H1 (cell line): ENCODE measurements around the gene DLGAP5. TPM values are rescaled to one million over a fixed set of nuclear protein-coding genes. Genes with fewer than 3 reads are reported as not detected.

Source experiments
- RFX5 ChIP-seq: IDR thresholded peaks from 2 replicates; pipeline ENCODE4 v1.6.1; 2011; ENCODE audit warnings: low read depth, low read length, improper control_type of control experiment, borderline replicate concordance
- SRF ChIP-seq: IDR thresholded peaks from 2 replicates; pipeline ENCODE4 v1.6.1; 2011; ENCODE audit warnings: mild to moderate bottlenecking, low read depth, low read length, moderate library complexity
- polyA plus RNA-seq, 7 experiments: library from polyadenylated mRNA; depleted of rRNA in 3 of 7; stranded (reverse) in 5 of 7; unstranded in 2 of 7; fragments of >200 nt in 5 of 7; fragments of 200-250 nt in 2 of 7; gene quantifications; 1 replicate in 5 of 7; 2 replicates in 1 of 7; 4 replicates in 1 of 7; pipeline versions ENCODE4 v1.2.1 to v1.2.3, GENCODE V29; 2011 to 2013; ENCODE audit warnings: missing spikeins in 2 of 7, mixed read lengths in 2 of 7
- total RNA-seq: library from RNA; stranded (reverse); fragmentation: NEBNext Ultra II Directional; extraction: Animal tissue kit (Norgen Biotek cat#: 25700); gene quantifications from 2 replicates; pipeline ENCODE4 v1.2.1, GENCODE V29; 2021
- TF ChIP-seq, protein P1 (sequence below): fragments of 300-600 bp; sonication (generic); IDR thresholded peaks from 2 replicates; pipeline ENCODE4 v1.7.1; 2012; ENCODE audit warnings: low read length, moderate library complexity, mild to moderate bottlenecking, inconsistent platforms; ENCODE audit not compliant: insufficient replicate concordance

DLGAP5 gene
- total and polyA plus RNA-seq, 2 of the 8 experiments (the other 6 are each of a cell fraction or from before 2014, with no cell fraction given) = 16.9 to 155 TPM

DNA sequence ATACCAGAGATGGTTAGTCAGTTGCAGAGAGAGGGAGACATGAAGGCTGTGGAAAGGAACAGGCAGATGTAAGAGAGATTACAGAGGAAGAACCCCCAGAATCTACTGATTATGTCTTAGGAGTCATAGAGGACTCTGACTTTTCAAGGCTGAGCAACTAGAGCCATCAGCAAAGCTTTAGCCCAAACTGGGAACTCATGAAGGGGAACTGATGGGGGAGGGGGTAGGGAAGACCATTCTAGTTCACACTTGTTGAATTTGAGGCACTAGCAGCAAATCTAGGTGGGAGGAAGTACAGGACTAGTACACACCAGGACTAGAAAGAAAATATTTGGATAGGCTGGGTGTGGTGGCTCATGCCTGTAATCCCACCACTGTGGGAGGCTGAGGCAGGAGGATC is 52.2 kb downstream of the DLGAP5 start (continued):
- TF ChIP-seq, protein P1, sequence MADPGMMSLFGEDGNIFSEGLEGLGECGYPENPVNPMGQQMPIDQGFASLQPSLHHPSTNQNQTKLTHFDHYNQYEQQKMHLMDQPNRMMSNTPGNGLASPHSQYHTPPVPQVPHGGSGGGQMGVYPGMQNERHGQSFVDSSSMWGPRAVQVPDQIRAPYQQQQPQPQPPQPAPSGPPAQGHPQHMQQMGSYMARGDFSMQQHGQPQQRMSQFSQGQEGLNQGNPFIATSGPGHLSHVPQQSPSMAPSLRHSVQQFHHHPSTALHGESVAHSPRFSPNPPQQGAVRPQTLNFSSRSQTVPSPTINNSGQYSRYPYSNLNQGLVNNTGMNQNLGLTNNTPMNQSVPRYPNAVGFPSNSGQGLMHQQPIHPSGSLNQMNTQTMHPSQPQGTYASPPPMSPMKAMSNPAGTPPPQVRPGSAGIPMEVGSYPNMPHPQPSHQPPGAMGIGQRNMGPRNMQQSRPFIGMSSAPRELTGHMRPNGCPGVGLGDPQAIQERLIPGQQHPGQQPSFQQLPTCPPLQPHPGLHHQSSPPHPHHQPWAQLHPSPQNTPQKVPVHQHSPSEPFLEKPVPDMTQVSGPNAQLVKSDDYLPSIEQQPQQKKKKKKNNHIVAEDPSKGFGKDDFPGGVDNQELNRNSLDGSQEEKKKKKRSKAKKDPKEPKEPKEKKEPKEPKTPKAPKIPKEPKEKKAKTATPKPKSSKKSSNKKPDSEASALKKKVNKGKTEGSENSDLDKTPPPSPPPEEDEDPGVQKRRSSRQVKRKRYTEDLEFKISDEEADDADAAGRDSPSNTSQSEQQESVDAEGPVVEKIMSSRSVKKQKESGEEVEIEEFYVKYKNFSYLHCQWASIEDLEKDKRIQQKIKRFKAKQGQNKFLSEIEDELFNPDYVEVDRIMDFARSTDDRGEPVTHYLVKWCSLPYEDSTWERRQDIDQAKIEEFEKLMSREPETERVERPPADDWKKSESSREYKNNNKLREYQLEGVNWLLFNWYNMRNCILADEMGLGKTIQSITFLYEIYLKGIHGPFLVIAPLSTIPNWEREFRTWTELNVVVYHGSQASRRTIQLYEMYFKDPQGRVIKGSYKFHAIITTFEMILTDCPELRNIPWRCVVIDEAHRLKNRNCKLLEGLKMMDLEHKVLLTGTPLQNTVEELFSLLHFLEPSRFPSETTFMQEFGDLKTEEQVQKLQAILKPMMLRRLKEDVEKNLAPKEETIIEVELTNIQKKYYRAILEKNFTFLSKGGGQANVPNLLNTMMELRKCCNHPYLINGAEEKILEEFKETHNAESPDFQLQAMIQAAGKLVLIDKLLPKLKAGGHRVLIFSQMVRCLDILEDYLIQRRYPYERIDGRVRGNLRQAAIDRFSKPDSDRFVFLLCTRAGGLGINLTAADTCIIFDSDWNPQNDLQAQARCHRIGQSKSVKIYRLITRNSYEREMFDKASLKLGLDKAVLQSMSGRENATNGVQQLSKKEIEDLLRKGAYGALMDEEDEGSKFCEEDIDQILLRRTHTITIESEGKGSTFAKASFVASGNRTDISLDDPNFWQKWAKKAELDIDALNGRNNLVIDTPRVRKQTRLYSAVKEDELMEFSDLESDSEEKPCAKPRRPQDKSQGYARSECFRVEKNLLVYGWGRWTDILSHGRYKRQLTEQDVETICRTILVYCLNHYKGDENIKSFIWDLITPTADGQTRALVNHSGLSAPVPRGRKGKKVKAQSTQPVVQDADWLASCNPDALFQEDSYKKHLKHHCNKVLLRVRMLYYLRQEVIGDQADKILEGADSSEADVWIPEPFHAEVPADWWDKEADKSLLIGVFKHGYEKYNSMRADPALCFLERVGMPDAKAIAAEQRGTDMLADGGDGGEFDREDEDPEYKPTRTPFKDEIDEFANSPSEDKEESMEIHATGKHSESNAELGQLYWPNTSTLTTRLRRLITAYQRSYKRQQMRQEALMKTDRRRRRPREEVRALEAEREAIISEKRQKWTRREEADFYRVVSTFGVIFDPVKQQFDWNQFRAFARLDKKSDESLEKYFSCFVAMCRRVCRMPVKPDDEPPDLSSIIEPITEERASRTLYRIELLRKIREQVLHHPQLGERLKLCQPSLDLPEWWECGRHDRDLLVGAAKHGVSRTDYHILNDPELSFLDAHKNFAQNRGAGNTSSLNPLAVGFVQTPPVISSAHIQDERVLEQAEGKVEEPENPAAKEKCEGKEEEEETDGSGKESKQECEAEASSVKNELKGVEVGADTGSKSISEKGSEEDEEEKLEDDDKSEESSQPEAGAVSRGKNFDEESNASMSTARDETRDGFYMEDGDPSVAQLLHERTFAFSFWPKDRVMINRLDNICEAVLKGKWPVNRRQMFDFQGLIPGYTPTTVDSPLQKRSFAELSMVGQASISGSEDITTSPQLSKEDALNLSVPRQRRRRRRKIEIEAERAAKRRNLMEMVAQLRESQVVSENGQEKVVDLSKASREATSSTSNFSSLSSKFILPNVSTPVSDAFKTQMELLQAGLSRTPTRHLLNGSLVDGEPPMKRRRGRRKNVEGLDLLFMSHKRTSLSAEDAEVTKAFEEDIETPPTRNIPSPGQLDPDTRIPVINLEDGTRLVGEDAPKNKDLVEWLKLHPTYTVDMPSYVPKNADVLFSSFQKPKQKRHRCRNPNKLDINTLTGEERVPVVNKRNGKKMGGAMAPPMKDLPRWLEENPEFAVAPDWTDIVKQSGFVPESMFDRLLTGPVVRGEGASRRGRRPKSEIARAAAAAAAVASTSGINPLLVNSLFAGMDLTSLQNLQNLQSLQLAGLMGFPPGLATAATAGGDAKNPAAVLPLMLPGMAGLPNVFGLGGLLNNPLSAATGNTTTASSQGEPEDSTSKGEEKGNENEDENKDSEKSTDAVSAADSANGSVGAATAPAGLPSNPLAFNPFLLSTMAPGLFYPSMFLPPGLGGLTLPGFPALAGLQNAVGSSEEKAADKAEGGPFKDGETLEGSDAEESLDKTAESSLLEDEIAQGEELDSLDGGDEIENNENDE = no peak
- TF ChIP-seq RFX5 (no peak), SRF (no peak)
- TF ChIP-seq, all 59 proteins: peak for 0
